GM19043 (cell line): ENCODE results near the gene PAEP.

Experiments
- ATAC-seq: cut with Tn5 transposase; IDR thresholded peaks from one replicate; pipeline ENCODE4 v1.9.1; 2021; ENCODE audit warnings: low read depth; ENCODE audit not compliant: unreplicated experiment

The PAEP gene

GRCh38 chr9:135612437-135612836, 50.9 kb downstream of the PAEP start:
- no peak for ATAC-seq

GRCh38 chr9:135612981-135613910, 51.7 kb downstream of the PAEP start:
- ATAC-seq, result no peak

- no peak for ATAC-seq
These were observed 52.6 kb downstream of the PAEP start for GRCh38 chr9:135613946-135614805.

- ATAC-seq, result no peak
These were observed 53.5 kb downstream of the PAEP start for GRCh38 chr9:135614821-135615665.

GRCh38 chr9:135615666-135616618, 54.4 kb downstream of the PAEP start:
- ATAC-seq, result no peak
